ENCODE results near the gene HOXA7. TPM values are rescaled to one million over a fixed set of nuclear protein-coding genes. Genes with fewer than 3 reads are reported as not detected.

HOXA7 gene
- total RNA-seq, 1 experiment from 2014 or later = 2.6 TPM

DNA sequence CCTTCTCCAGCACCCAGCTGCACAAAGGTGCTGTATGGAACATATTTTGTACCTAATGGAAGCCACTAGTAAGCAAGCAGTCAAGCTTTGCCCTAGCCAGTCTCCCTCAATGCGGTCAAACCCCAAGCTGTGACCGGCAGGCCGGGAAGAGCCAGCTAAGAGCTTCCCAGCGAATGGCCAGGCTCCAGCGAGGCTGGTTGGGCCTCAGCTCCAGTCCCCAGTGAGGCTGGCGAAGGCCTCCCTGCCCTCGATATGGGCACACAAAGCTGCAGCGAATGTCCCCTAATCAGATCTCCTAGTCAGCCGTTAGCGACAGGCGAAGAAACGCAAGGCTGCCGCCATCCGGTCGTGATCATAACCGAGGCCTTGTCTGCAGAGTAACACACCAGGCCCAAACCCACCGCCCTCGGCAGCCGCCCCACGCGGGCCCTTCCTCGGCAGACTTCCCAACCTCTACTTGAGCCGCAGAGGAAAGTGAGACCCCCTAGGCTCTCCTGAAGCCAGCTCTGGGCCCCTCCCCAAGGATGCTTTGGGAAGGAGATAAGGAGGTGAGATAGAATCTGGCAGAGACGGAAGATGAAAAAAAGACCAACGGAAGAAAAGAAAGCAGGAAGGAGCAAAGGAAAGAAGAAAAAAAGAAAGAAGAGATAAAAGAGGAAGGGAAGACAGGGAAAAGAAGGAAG, 11.9 kb upstream of the HOXA7 start:
- TSS peak; percentile 10 for BruUV-seq (replicated peaks)
- CTCF ChIA-PET = interaction anchor here (0.5 to 1.4 kb wide), 3 partner anchors 11 to 602 kb away, joined by 3 to 6 read pairs (median 4); no protein-coding TSS in a partner anchor
- Histone ChIP-seq H3F3A (ENCODE audit: low read length, unreplicated experiment) (no peaks in the 10 kb centered on the region), H3K79me2 (ENCODE audit: low read length) (peaks cover 100% of the 10 kb centered on the region), H3K27ac (ENCODE audit: low read length) (peak overlapping the region; percentile 97), H3K27me3 (ENCODE audit: low read length) (no peaks in the 10 kb centered on the region), H3K4me2 (ENCODE audit: low read length) (peak overlapping the region; percentile 93), H3K9ac (ENCODE audit: low read length) (peak overlapping the region; percentile 90), H3K36me3 (ENCODE audit: low read depth, low read length) (peaks cover 17% of the 10 kb centered on the region), H3K9me3 (ENCODE audit: low read length) (no peaks in the 10 kb centered on the region), H4K20me1 (ENCODE audit: low read length) (peaks cover 9% of the 10 kb centered on the region), H3K4me1 (ENCODE audit: insufficient read depth, low read length) (peaks cover 11% of the 10 kb centered on the region), H2AFZ (ENCODE audit: low read length) (no peak overlapping the region), H3K9me2 (replicated peaks; ENCODE audit: low read length) (no peaks in the 10 kb centered on the region), H3K4me3 (ENCODE audit: low read length) (peak overlapping the region; percentile 84)
- POLR2A ChIA-PET (ENCODE audit: unreplicated experiment) = interaction anchor here (0.5 to 1.3 kb wide), 13 partner anchors 12 to 839 kb away, joined by 3 to 9 read pairs (median 4); partner anchors contain the start of genes HOXA11, HOXA13 and TAX1BP1
- ATAC-seq (no peak), DNase-seq (peak; percentile 59)
- intact Hi-C loops (cut with micrococcal nuclease) = loop anchor here (5.0 kb wide), 3 partner anchors 34 to 1011 kb away; partner anchors contain the start of genes CBX3, HNRNPA2B1 and HOXA13
- TF ChIP-seq EZH2phosphoT487 (IDR thresholded peaks at IDR 0.05; ENCODE audit: borderline replicate concordance, low read length) (no peak), EZH2 (IDR thresholded peaks at IDR 0.05; ENCODE audit: low read length, unreplicated experiment) (no peak)
- TF ChIP-seq, protein P1, sequence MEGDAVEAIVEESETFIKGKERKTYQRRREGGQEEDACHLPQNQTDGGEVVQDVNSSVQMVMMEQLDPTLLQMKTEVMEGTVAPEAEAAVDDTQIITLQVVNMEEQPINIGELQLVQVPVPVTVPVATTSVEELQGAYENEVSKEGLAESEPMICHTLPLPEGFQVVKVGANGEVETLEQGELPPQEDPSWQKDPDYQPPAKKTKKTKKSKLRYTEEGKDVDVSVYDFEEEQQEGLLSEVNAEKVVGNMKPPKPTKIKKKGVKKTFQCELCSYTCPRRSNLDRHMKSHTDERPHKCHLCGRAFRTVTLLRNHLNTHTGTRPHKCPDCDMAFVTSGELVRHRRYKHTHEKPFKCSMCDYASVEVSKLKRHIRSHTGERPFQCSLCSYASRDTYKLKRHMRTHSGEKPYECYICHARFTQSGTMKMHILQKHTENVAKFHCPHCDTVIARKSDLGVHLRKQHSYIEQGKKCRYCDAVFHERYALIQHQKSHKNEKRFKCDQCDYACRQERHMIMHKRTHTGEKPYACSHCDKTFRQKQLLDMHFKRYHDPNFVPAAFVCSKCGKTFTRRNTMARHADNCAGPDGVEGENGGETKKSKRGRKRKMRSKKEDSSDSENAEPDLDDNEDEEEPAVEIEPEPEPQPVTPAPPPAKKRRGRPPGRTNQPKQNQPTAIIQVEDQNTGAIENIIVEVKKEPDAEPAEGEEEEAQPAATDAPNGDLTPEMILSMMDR (conservative IDR thresholded peaks at IDR 0.05; ENCODE audit: low read depth, low read length) = peak; percentile 36; the same call in 1 of the 2 replicates

DNA sequence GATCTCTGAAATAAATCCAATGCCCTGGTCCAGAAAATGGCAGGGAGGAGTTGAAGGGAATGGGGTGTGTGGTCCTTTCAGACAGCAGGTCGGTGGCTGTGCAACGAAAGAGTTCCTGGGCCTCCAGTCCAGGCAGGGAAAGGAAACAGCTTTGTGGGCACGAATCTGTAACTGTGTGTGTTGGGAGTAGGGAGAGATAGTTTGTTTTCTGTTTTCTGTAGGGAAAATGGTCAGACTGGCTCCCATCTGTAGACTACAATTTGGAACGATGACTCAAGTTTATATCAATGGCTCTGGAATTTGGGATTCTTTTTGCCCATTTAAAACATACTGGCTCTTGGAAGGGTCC, 11.4 kb upstream of the HOXA7 start:
- H3K27me3 ChIP-seq (ENCODE audit: low read length) = no peaks in the 10 kb centered on the region
- TF ChIP-seq EZH2 (IDR thresholded peaks at IDR 0.05; ENCODE audit: low read length, unreplicated experiment) (no peak), EZH2phosphoT487 (IDR thresholded peaks at IDR 0.05; ENCODE audit: borderline replicate concordance, low read length) (no peak)
- TF ChIP-seq, protein P1 (conservative IDR thresholded peaks at IDR 0.05; ENCODE audit: low read depth, low read length) = no peak
- POLR2A ChIA-PET (ENCODE audit: unreplicated experiment) = interaction anchor here (0.5 to 1.3 kb wide), 4 partner anchors 13 to 573 kb away, joined by 3 to 7 read pairs (median 4); no protein-coding TSS in a partner anchor

More for the DNA sequence above, 11.4 kb upstream of the HOXA7 start:
- Histone ChIP-seq H4K20me1 (ENCODE audit: low read length) (peaks cover 15% of the 10 kb centered on the region), H3K4me1 (ENCODE audit: insufficient read depth, low read length) (peaks cover 11% of the 10 kb centered on the region), H3K9me3 (ENCODE audit: low read length) (no peaks in the 10 kb centered on the region), H3K4me2 (ENCODE audit: low read length) (peak overlapping the region; percentile 93), H3K36me3 (ENCODE audit: low read depth, low read length) (peaks cover 22% of the 10 kb centered on the region), H3K79me2 (ENCODE audit: low read length) (peaks cover 100% of the 10 kb centered on the region), H3K27ac (ENCODE audit: low read length) (peak overlapping the region; percentile 97), H3K4me3 (ENCODE audit: low read length) (peak overlapping the region; percentile 84), H2AFZ (ENCODE audit: low read length) (no peak overlapping the region), H3F3A (ENCODE audit: low read length, unreplicated experiment) (peaks cover 2% of the 10 kb centered on the region), H3K9me2 (replicated peaks; ENCODE audit: low read length) (no peaks in the 10 kb centered on the region), H3K9ac (ENCODE audit: low read length) (peak overlapping the region; percentile 90)
- DNase-seq (peak; percentile 48), ATAC-seq (no peak)
- no TSS peak for BruUV-seq (replicated peaks)
- intact Hi-C loops (cut with micrococcal nuclease) = loop anchor here (5.0 kb wide), 3 partner anchors 34 to 1011 kb away; partner anchors contain the start of genes CBX3, HNRNPA2B1 and HOXA13
- CTCF ChIA-PET = interaction anchor here (1.4 kb wide), 1 partner anchor 12 kb away, joined by 4 read pairs; no protein-coding TSS in a partner anchor

All from PC-3 (cell line).